Body of pancreas (tissue), 4 donors: Measurements from ENCODE around the gene GGCX.

Experiments used
- POLR2A ChIP-seq, 3 donors: fragments of 450-650 bp; IDR thresholded peaks; one replicate each; pipeline ENCODE4 v1.6.1; 2016; ENCODE audit warnings: antibody characterized with exemption in 3 of 3, mild to moderate bottlenecking in 2 of 3
- TF ChIP-seq, protein P1 (sequence below), 7 experiments: fragments of 450-650 bp in 4 of 7; fragments of 200-600 bp in 3 of 7; sonication (generic) in 3 of 7; IDR thresholded peaks; one replicate each; pipeline ENCODE4 v1.5.1; 2016 to 2019; ENCODE audit warnings: antibody characterized with exemption in 7 of 7

DNA sequence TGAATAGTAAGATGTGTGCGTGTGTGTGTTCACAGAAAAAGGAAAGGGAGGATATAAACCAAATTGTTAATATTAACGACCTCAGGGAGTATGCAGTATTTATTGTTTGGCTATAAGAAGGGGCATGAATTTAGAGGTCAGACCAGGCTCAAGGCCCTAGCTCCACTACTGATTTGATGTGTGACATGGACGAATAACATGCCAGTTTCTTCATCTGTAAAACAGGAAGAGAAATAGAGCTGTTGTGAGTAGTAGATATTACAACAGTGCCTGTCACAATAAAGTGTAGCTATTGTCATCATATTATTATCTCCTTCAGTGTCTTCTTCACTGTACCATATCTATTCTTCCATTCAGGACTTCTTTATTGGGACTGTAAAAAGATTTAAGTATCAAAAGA is 26.4 kb downstream of the GGCX start:
- TF ChIP-seq POLR2A (IDR thresholded peaks at IDR 0.05), result no peak
- TF ChIP-seq, protein P1, sequence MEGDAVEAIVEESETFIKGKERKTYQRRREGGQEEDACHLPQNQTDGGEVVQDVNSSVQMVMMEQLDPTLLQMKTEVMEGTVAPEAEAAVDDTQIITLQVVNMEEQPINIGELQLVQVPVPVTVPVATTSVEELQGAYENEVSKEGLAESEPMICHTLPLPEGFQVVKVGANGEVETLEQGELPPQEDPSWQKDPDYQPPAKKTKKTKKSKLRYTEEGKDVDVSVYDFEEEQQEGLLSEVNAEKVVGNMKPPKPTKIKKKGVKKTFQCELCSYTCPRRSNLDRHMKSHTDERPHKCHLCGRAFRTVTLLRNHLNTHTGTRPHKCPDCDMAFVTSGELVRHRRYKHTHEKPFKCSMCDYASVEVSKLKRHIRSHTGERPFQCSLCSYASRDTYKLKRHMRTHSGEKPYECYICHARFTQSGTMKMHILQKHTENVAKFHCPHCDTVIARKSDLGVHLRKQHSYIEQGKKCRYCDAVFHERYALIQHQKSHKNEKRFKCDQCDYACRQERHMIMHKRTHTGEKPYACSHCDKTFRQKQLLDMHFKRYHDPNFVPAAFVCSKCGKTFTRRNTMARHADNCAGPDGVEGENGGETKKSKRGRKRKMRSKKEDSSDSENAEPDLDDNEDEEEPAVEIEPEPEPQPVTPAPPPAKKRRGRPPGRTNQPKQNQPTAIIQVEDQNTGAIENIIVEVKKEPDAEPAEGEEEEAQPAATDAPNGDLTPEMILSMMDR (IDR thresholded peaks at IDR 0.05), result no peak
